Transverse colon (tissue), 4 donors: ENCODE measurements around the gene CCDC88B. TPM values are rescaled to one million over a fixed set of nuclear protein-coding genes. Genes with fewer than 3 reads are reported as not detected.

Source experiments
- DNase-seq: peaks from one replicate; pipeline ENCODE4 v3.0.0-alpha.2; 2019
- H3K27ac ChIP-seq, 4 donors: fragments of 200-600 bp; sonication (generic); 2 replicates each; pipeline ENCODE4 v1.5.1; 2016 to 2018; ENCODE audit warnings: inconsistent platforms in 4 of 4
- H3K27me3 ChIP-seq: fragments of 200-600 bp; sonication (generic); 2 replicates; pipeline ENCODE4 v1.5.1; 2017; ENCODE audit warnings: inconsistent platforms
- H3K36me3 ChIP-seq, 4 donors: fragments of 200-600 bp; sonication (generic); 2 replicates each; pipeline ENCODE4 v1.5.1; 2017 to 2019; ENCODE audit warnings: inconsistent platforms in 4 of 4
- H3K4me1 ChIP-seq, 4 donors: fragments of 200-600 bp; sonication (generic); 2 replicates each; pipeline ENCODE4 v1.5.1; 2017 to 2020; ENCODE audit warnings: inconsistent platforms in 4 of 4
- H3K4me3 ChIP-seq, 4 donors: fragments of 200-600 bp; sonication (generic); 1 replicate in 1 of 4; 2 replicates in 3 of 4; pipeline versions ENCODE4 v1.5.1 to v1.6.1; 2017 to 2019; ENCODE audit warnings: inconsistent platforms in 4 of 4
- H3K9me3 ChIP-seq, 2 donors: fragments of 200-600 bp; sonication (generic); 2 replicates each; pipeline ENCODE4 v1.5.1; 2017 to 2019; ENCODE audit warnings: inconsistent platforms in 2 of 2
- EP300 ChIP-seq: sonication (generic); formaldehyde crosslinking; IDR thresholded peaks from one replicate; pipeline ENCODE4 v1.6.1; 2017; ENCODE audit warnings: antibody characterized with exemption, low read depth
- POLR2A ChIP-seq: fragments of 450-650 bp; IDR thresholded peaks from one replicate; pipeline ENCODE4 v1.6.1; 2016; ENCODE audit warnings: antibody characterized with exemption, mild to moderate bottlenecking, moderate library complexity
- POLR2AphosphoS5 ChIP-seq, 3 donors: sonication (generic); formaldehyde crosslinking; IDR thresholded peaks; one replicate each; pipeline ENCODE4 v1.6.1; 2016; ENCODE audit warnings: antibody characterized with exemption in 3 of 3
- WGBS, 2 donors: methylation state at CpG; one replicate each; pipeline ENCODE4 v1.1.5; 2018; ENCODE audit warnings: low coverage in 1 of 2; 5-methylcytosine and 5-hydroxymethylcytosine counted together
- in situ Hi-C, 4 donors: fragments of 200-750 bp; cut with MboI; loops; one replicate each; pipeline versions ENCODE4 v1.15.0 to v1.15.1; 2017; ENCODE audit warnings: low sequenced_read_pairs in 3 of 4, low pct_ligation_motif_present in 1 of 4, low pct_unique_long_range_greater_than_20kb in 1 of 4
- intact Hi-C: fragments of 100-400 bp; cut with DNase I; formaldehyde crosslinking; loops from one replicate; pipeline ENCODE4 v1.15.1; 2023; ENCODE audit warnings: low total_unique reads
- total RNA-seq, 4 donors: library from RNA; depleted of rRNA; stranded (reverse); fragments of >200 nt; gene quantifications; one replicate each; pipeline ENCODE4 v1.1.0, GENCODE V29; 2016
- TF ChIP-seq, protein P1 (sequence below), 5 experiments: fragments of 200-600 bp in 3 of 5; fragments of 450-650 bp in 2 of 5; sonication (generic) in 3 of 5; IDR thresholded peaks; 1 replicate in 2 of 5; 2 replicates in 3 of 5; pipeline ENCODE4 v1.5.1; 2016 to 2017; ENCODE audit warnings: antibody characterized with exemption in 5 of 5, inconsistent platforms in 3 of 5, mild to moderate bottlenecking in 2 of 5, moderate library complexity in 1 of 5

CCDC88B gene
- total RNA-seq, 4 donors from 2014 or later = 24.8 to 203 (median 47.1) TPM

DNA sequence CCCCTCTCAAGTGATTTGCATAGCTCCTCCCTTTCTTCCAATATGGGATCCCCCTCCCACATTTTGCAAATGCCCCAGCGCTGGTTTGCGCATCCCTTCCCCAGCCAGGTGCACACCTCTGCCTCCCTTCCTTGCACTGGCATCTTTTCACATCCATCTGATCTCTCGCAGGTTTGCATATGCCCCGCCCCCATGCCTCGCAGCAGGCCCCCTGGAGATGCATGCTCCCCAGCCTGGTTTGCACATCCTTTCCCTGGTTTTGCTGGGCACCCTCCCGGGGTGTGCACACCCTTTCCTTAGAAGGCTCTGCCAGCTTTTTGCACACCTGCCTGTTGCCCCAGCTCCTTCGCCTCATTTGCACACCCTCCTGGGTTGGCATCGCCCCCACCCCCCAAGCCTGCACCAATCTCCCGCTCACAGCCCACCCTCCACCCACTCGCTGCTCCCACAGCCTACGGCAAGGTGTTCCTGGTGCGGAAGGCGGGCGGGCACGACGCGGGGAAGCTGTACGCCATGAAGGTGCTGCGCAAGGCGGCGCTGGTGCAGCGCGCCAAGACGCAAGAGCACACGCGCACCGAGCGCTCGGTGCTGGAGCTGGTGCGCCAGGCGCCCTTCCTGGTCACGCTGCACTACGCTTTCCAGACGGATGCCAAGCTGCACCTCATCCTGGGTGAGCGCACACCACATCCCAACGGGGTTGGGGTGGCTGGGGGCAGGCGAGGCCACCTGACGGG, 19.9 kb downstream of the CCDC88B start:
- Histone ChIP-seq H3K9me3 (no peaks in the 10 kb centered on the region), H3K36me3 (peaks cover 0 to 11% (median 3%) of the 10 kb centered on the region in 4 donors), H3K4me3 (peak overlapping the region; percentile 58 to 99 (median 74)), H3K4me1 (peaks cover 21 to 35% (median 34%) of the 10 kb centered on the region in 4 donors), H3K27me3 (no peaks in the 10 kb centered on the region), H3K27ac (peak overlapping the region; percentile 82 to 92 (median 88))
- TF ChIP-seq POLR2AphosphoS5 (IDR thresholded peaks at IDR 0.05) = no peak
- TF ChIP-seq, protein P1, sequence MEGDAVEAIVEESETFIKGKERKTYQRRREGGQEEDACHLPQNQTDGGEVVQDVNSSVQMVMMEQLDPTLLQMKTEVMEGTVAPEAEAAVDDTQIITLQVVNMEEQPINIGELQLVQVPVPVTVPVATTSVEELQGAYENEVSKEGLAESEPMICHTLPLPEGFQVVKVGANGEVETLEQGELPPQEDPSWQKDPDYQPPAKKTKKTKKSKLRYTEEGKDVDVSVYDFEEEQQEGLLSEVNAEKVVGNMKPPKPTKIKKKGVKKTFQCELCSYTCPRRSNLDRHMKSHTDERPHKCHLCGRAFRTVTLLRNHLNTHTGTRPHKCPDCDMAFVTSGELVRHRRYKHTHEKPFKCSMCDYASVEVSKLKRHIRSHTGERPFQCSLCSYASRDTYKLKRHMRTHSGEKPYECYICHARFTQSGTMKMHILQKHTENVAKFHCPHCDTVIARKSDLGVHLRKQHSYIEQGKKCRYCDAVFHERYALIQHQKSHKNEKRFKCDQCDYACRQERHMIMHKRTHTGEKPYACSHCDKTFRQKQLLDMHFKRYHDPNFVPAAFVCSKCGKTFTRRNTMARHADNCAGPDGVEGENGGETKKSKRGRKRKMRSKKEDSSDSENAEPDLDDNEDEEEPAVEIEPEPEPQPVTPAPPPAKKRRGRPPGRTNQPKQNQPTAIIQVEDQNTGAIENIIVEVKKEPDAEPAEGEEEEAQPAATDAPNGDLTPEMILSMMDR (IDR thresholded peaks at IDR 0.05) = no peak
- no peak for TF ChIP-seq POLR2A
- TF ChIP-seq EP300 = no peak
- 58 to 69% methylated on average over 7 to 36 of the region's 38 CpGs for WGBS, 2 donors
- in situ Hi-C loops (no loop called here), intact Hi-C loops (no loop called here)
- peak; percentile 22 for DNase-seq

- in situ Hi-C loops (no loop called here), intact Hi-C loops (no loop called here)
- 79 to 80% methylated on average over 4 to 13 of the region's 13 CpGs for whole genome bisulfite sequencing, 2 donors
- H3K27me3 ChIP-seq = no peaks in the 10 kb centered on the region
- TF ChIP-seq, protein P1 (IDR thresholded peaks at IDR 0.05) = no peak
- TF ChIP-seq POLR2A = no peak
- TF ChIP-seq POLR2AphosphoS5 (IDR thresholded peaks at IDR 0.05) = no peak
- no peak for TF ChIP-seq EP300
- no peak for DNase-seq
- H3K9me3 ChIP-seq = no peaks in the 10 kb centered on the region
- peaks cover 18 to 29% (median 28%) of the 10 kb centered on the region in 4 donors for H3K4me1 ChIP-seq
- no peak overlapping the region for H3K27ac ChIP-seq
- peaks cover 0 to 14% (median 3%) of the 10 kb centered on the region in 4 donors for H3K36me3 ChIP-seq
- peak overlapping the region in 1 of 4 donors; percentile 76 for H3K4me3 ChIP-seq
Observed at GRCh38 chr11:64360448-64360921, 20.5 kb downstream of the CCDC88B start.

DNA sequence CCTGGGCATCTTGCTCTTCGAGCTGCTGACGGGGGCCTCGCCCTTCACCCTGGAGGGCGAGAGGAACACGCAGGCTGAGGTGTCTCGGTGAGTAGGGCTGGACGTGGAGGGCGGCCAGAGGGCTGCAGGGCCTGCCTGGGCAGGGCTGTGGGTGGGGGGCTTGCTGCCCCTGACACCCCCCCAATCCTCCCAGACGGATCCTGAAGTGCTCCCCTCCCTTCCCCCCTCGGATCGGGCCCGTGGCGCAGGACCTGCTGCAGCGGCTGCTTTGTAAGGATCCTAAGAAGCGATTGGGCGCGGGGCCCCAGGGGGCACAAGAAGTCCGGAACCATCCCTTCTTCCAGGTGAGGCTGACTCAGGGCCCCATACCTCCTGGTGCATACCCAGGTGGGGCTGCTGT, 21.7 kb downstream of the CCDC88B start:
- Histone ChIP-seq H3K9me3 (no peaks in the 10 kb centered on the region), H3K27me3 (no peaks in the 10 kb centered on the region), H3K4me1 (peaks cover 18 to 29% (median 28%) of the 10 kb centered on the region in 4 donors), H3K36me3 (peaks cover 0 to 21% (median 7%) of the 10 kb centered on the region in 4 donors), H3K27ac (no peak overlapping the region), H3K4me3 (no peak overlapping the region)
- DNase-seq = no peak
- 90 to 93% methylated on average over 2 to 18 of the region's 18 CpGs for WGBS, 2 donors
- intact Hi-C loops = no loop called here
- in situ Hi-C loops = no loop called here
- TF ChIP-seq POLR2A (no peak), POLR2AphosphoS5 (IDR thresholded peaks at IDR 0.05) (no peak), EP300 (no peak)
- TF ChIP-seq, protein P1 (IDR thresholded peaks at IDR 0.05) = no peak

- intact Hi-C loops (no loop called here), in situ Hi-C loops (no loop called here)
- no peak for TF ChIP-seq EP300
- TF ChIP-seq POLR2A = no peak
- TF ChIP-seq, protein P1 (IDR thresholded peaks at IDR 0.05) = no peak
- no peak for TF ChIP-seq POLR2AphosphoS5 (IDR thresholded peaks at IDR 0.05)
- H3K36me3 ChIP-seq = peaks cover 0 to 26% (median 8%) of the 10 kb centered on the region in 4 donors
- H3K27me3 ChIP-seq = no peaks in the 10 kb centered on the region
- no peaks in the 10 kb centered on the region for H3K9me3 ChIP-seq
- DNase-seq = no peak
- peaks cover 18 to 29% (median 28%) of the 10 kb centered on the region in 4 donors for H3K4me1 ChIP-seq
- 93% methylated on average over 10 of the region's 10 CpGs; no CpG with 5 or more reads in 1 of the 2 donors for WGBS, 2 donors
- no peak overlapping the region for H3K27ac ChIP-seq
- no peak overlapping the region for H3K4me3 ChIP-seq
Observed at GRCh38 chr11:64362339-64362738, 22.3 kb downstream of the CCDC88B start.
